ENCODE measurements around the gene SULF2. TPM values are rescaled to one million over a fixed set of nuclear protein-coding genes. Genes with fewer than 3 reads are reported as not detected.

The SULF2 gene
- total RNA-seq, 1 donor from 2014 or later = 72.9 TPM

DNA sequence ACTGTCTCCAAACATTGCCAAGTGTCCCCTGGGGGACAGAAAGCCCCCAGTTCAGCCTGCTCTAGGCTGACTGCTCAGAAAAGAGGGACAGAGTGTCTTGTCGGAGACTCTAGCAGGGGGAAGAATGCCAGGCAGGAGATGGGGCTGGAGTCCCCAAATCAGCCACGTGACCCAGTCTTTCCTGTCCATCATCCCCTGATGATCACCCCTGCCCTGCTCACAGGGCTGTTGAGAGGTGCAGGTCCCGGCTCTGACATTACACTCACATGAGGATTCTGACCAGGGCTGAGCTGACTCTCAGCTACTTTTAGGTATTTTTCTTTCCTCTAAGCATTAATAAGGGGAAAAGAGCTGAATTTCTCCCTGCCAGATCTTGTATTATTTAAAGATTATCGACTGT is 115.8 kb downstream of the SULF2 start:
- no peak for DNase-seq (ENCODE audit: low read depth in 2 of 2)

DNA sequence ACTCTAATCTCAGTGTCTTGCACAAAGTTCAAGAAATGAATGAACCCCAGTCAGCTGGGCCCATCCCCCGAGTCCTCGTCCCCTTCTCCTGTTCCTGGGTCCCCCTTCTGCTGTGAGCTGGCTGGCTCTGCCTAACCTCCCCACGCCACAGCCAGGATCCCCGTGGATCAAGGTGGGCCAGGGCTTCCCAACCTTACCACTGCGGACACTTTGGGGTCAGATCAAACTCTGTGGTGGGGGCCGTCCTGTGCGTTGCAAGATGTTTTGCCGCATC is 116.2 kb downstream of the SULF2 start:
- no peak for DNase-seq (ENCODE audit: low read depth in 2 of 2)

DNA sequence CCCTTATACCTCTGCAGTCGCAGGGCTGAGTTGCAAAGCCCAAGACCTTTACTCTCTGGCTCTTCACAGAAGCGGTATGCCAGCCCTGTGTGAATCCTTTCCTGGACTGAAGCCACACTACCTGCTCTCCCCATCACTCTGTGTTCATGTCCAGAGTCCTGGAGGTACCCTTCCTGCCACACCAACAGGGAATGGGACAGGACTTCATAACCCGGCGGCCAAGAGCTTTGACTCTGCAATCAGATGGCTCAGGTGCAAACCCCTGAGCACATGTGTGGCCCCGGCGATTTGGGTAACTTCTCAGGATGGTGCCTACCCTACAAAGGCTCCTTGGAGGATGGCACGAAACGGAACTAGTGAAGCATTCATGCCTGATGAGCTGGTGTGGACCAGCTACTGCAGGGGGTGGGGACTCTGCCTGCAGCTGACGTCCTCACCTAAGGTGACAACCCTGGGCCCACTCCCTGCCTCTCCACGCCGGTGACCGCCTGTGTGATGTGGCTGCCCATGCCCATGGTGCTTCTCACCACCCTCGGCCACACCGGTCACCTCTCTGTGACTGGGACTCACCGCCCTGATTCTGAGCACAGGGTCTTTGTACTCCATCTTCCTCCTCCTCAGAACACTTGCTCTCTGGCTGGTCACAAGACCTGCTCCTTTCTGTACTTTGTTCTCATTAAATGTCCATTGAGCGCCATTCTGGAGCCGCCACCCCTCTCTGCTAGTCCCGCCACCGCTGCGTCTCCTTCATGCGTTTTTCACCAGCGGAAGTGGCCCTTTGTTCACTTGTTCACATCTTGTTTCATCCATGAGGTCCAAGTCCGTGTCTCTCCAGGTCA is 116.7 kb downstream of the SULF2 start:
- DNase-seq (ENCODE audit: low read depth in 2 of 2) = no peak

DNA sequence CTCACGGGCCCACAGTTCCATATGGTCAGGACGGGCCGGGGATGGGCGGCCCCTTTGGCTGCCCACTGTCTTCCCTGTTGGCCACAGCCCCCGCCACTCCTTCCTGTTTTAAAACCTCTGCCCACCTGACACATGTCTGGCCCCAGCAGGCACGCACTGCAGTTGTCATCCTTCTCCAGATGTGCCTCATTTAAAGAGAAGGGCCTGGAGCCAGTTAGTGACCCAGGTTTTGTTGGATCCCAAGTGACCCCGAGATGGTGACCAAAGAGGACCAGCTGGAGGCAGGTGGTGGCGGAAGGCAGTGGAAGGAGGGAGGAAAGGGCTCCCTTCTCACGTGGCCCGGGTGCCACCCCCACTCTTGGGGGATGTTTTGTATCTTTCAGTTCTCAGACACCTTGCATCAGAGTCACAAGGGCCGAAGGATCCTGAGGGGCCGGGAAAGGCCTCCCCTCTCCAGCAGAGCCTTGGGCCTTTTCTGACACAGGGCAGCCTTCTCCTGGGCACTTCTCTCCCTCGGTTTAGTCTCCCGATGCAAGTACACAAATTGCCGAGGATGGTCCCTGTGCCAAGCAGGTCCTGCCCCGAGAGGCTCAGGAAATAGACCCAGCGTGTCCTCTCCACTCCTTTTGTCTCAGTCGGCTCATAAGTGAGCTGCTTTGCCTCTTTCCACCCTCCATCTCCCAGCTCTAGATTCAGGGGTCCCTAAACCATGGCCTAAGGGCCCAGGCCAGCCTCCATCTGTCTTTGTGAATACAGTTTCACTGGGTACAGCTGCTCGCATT is 117.6 kb downstream of the SULF2 start:
- DNase-seq (ENCODE audit: low read depth in 2 of 2) = peak in 1 of 2 donors; percentile 41

DNA sequence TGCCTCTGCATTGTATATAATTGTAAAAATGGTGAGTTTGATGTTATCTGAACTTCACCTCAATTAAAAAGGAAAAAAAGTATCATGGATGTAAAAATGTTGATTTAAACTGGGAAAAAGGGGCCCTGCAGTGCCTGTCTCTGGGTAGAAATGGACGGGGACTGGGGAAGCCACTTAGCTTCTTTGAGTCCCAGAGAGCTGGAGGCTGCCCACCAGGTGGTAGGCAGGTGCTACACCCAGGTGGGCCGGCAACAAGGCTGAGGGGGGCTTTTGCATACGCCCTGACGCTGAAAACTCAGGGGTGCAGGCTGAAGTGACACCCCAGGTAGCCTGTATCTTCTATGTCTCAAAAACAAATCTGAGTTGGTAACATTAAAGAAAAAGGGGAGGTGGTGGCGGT is 118.2 kb downstream of the SULF2 start:
- DNase-seq (ENCODE audit: low read depth in 2 of 2) = no peak

DNA sequence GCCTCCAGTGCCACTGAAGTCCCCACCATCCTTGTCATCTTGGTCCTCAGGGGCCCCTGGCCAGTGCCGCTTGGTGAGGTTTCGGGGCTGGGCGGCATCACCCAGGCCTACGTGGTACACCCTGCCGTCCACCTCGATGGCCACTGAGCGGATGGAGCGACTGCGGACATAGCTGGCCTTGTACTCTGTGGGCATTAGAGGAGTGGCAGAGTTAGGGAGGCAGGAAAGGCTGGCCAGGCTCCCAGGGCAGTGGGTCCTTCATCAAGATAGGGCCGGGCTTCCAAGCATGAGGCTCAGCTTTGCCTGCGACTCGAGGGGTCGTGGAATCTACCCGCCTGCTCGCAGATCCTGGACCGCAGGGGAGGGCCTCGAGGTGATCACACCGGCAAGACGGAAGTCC is 119.0 kb downstream of the SULF2 start:
- DNase-seq (ENCODE audit: low read depth in 2 of 2) = no peak

DNA sequence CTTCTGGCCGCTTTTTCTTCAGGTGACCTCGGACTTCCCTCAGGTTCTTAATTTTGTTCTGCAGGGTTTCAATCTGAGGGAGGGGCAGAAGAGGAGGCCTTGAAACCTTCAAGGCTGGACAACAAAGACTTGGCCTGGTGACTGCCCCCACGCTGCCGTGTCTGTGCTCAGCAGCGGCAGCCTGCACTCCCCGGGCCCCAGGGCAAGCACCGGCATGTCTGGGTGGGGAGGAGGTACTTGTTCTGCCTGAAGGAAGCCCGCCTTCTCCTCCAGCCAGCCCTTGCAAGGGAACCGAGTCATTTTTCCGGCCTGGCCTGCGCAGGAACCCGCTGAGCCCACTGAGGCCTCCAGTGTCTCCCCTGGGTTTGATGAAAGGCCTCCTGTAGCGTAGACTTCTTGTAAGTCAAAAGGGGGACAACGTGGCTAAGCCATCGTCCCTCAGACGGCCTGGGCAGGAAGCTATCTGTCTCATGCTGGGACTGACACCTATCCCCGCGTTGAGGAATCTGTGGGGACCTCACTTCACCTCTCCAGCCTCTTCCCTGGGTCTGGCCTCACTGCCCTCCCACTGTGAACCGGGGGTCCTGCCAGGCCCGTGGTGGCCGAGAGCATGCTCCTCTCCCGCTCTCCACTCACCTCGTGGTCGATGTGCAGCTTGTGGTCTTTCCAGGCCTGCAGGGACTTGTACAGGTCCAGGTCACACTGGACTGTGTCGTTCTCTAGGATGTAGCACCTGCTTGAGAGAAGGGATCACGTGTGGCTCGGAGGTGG is 119.9 kb downstream of the SULF2 start:
- DNase-seq (ENCODE audit: low read depth in 2 of 2) = no peak

DNA sequence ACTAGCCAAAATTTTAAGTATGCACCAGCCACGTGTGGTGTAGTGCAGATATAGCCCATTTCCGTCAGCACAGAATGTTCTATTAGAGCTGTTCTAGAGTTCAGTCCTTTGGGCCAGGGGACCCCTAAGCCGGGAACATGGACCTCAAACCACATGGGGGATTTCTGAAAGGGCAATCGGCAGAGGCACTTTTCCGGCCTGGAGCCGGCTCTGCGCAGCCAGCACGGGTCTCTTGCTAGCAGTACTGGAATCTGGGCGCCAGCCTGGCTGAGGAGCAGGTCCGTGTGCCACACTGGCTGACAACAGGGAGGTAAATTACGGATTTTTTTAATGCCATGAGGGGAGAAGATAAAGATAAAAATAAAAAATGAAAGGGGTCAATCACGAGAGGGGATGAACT is 120.5 kb downstream of the SULF2 start:
- DNase-seq (ENCODE audit: low read depth in 2 of 2) = no peak

DNA sequence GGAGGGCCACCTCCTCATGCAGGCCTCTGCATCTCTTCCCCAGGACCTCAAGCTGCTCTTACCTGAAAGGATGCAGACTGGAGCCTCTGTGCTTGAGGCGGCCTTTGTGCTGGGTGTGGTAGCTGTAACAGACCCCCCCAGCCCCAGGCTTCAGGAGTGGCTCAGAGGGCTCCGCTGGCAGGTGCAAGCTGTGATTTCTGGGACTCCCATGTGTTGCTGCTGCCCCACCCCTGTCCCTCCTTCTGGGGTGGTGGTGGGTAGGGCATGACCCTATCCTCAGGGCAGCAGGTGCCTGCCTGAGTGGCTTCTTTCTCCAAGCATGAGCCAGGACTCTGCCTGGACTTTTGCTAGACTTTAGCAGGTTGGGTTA is 121.2 kb downstream of the SULF2 start:
- no peak for DNase-seq (ENCODE audit: low read depth in 2 of 2)

DNA sequence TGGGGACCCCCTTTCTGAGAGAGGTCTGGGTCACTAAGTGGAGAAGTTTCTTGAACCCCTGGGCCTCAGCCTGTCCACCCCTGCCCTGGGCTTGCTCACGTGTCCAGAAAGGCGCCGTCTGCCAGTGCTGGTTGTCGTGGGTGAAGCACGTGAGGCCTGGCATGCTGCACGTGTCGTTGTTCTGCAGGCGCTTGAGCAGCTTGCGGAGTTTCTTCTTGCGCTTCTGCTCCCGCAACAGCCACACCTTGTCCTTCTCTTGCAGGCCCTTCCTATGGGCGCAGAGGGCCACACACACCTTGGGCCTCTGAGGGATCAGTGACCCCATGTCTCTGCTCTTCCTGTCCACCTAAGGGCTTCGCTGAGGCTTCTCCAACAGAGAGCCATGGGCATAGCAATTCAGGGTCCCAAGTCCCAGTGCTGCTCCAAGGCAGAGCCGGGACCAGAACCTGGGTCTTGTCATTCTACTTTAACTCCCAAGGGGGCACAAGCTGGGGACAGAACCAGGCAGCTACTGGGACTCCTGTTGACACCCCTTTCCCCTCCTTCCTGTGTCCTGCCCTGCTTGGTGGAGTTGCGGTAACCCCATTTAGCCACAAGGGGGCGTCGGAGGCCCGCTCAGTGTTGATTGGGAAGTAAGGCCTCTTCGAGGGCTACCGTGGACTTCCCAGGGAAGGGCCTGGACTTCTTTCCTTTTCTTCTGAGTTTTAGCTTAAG is 121.8 kb downstream of the SULF2 start:
- peak; percentile 30 to 76 for DNase-seq (ENCODE audit: low read depth in 2 of 2)

DNA sequence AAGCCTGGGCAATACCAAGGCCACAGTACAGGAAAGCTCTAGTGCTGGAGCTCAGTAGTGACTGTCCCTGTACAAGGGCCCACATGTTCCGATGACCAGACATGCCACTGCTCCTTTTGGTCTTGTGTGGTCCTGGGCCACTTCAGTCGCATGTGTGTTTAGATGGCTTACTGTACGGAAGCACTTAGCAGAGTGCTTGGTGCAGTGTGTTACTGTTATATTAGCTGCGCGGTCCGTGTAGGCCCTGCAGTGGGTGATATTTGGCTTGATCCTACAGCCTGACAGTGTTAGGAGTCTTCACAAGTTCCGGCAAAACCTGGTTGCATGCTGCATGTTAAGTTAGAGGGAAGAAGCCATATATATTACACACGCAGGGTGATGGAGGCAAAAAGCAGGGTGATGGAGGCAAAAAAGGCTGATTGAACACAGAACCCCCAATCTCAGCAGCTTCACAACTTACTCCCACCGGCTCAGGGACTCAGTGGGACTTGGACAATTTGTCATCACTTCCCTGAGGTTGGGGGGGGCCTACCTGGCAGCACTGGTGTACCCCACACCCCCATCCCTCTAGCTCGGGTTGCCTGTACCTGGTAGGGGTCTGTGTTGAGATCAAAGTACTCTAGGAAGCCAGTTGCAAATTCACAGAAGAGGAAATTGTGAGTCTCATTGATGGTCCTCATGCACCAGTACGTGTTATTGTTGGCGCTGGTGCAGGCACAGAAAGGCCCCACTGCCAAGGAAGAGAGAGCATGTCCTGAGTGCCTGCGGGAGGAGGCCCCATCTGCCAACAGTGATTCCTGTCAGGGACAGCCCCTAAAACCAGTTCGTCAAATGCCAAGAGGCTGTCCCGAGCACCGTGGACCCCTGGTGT is 122.6 kb downstream of the SULF2 start:
- DNase-seq (ENCODE audit: low read depth in 2 of 2) = peak in 1 of 2 donors; percentile 43

DNA sequence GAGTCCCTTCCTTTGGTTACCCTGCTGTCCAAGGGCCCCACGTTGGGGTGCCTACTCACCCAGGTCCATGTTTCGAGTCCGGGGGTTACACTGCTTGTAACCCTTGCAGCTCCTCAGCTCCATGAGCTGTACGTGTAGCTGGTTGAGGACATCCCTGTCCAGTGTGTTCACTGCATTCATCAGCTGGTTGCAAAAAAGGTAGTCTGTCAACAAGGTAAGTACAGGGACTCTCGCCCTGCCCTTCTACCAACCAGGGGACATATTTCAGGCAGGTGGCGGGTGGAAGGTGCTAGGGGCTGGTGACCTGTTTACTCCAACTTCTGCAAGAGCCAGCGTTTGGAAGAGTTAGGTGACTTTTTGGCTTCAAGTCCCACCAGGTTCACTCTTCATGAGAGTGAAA is 123.6 kb downstream of the SULF2 start:
- no peak for DNase-seq (ENCODE audit: low read depth in 2 of 2)

DNA sequence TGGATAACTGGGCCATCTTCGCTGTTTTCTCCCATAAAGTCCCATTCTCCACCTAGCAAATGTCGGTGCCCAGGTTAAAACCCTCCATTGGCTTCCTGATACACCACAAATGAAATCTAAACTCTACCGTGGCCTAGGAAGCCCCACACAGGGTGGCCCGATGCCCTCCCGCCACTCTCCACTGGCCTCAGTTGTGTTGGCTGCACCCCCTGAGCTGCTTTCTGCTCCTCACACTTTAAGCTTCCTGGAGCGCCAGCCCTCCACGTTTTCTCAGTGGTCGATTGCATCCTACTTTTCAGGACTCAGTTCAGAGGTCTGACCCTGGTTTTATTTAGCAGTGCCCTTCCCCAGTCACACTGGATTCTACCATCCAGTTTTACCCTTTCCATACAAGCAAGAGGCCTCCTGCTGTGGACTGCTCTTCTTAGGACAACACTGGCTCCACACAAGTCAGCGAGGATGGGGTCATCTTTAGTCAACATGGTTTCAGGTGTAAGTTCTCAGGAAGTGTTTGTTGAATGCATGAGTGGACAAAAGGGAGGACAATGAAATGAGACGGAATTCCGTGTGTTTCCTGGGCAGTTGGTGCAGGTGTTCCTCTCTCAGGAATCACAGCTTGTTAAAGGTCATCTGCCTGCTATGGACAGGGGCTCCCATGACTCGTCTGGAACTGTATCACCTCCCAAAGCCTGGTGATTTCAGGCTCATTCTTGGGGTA is 124.1 kb downstream of the SULF2 start:
- peak; percentile 54 to 59 for DNase-seq (ENCODE audit: low read depth in 2 of 2)

DNA sequence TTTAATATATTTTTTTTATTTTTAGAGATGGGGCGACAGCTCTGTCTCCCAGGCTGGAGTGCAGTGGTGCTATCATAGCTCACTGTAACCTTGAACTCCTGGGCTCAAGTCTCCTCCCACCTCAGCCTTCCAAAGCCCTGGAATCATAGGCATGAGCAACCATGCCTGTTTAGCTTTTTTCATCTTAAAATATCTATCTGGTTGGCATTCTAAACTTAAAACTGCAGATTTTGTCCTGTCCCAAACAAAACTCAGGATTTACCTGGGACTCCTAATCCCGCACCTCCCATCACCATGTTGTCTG is 124.7 kb downstream of the SULF2 start:
- DNase-seq (ENCODE audit: low read depth in 2 of 2) = no peak

DNA sequence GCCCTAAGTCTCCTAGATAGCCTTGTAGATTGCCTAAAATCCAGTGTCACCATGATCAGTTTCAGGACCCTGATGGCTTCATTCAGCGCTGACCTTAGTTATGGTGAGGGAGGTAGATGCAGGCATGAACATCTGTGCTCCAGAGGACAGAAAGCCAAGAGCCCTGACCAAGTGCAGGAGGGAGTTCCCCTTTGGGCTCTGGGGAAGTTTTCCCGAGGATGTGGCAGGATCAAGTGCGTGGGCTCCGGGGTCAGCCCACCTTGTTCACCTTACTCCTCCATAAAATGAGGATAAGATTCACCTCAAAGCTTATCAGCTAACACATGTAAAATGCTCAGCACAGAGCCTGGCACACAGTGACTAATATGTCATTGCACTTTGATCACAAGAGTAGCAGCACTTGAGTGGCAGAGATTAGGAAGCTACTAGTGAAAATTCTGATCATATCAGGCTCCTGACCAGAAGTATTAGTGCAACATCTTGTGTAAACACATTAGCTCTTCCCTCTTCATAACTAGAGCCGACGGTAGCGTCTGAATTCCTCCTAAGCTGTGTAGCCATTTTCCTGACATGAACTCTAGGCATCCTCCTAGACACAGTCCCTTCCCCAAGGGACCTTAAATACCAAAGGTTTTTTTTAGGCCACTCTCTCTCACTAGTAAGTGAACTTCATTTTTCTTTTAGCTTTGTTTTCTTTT is 125.2 kb downstream of the SULF2 start:
- DNase-seq (ENCODE audit: low read depth in 2 of 2) = no peak

DNA sequence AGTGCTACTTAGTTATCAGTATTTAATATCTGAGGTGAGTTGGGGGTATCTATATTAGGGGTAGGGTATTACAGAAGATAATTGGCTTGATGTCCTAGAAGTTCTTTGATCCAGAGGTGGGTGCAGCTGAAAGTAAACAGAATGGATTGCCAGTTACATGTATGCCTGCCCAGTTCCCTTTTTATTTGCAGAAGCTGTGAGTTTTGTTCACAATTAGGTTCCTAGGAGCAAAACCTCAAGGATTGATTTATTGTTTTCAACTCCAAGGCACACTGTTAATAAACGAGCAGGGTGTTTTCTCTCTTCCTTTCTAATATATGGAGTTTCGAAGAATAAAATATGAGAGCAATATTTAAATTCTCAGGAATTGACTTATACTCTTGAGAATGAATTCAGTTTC is 129.0 kb downstream of the SULF2 start:
- DNase-seq (ENCODE audit: low read depth in 2 of 2) = no peak

DNA sequence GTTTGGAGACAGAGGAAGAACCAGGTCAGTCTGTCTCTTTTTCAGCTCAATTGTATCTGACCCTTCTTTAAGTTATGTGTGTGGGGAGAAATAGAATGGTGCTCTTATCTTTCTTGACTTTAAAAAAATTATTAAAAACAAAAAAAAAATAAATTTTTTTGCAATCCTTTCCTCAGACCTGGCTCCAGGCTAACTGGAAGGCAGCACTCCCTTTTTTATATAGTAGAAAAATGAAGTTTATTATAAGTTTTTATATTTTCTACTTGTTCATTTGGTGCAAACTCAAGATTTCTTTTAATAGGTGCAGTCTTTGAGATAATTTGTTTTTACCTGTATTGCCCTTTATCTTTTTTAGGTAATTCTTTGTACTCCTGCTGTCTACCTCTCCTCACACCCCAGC is 129.6 kb downstream of the SULF2 start:
- DNase-seq (ENCODE audit: low read depth in 2 of 2) = no peak

DNA sequence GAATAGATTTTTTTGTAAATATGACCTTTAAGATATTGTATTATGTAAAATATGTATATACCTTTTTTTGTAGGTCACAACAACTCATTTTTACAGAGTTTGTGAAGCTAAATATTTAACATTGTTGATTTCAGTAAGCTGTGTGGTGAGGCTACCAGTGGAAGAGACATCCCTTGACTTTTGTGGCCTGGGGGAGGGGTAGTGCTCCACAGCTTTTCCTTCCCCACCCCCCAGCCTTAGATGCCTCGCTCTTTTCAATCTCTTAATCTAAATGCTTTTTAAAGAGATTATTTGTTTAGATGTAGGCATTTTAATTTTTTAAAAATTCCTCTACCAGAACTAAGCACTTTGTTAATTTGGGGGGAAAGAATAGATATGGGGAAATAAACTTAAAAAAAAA is 130.9 kb downstream of the SULF2 start:
- no peak for DNase-seq (ENCODE audit: low read depth in 2 of 2)

DNA sequence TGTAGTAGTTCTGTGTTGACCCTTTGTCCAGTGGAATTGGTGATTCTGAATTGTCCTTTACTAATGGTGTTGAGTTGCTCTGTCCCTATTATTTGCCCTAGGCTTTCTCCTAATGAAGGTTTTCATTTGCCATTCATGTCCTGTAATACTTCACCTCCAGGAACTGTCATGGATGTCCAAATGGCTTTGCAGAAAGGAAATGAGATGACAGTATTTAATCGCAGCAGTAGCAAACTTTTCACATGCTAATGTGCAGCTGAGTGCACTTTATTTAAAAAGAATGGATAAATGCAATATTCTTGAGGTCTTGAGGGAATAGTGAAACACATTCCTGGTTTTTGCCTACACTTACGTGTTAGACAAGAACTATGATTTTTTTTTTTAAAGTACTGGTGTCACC is 131.4 kb downstream of the SULF2 start:
- DNase-seq (ENCODE audit: low read depth in 2 of 2) = no peak

DNA sequence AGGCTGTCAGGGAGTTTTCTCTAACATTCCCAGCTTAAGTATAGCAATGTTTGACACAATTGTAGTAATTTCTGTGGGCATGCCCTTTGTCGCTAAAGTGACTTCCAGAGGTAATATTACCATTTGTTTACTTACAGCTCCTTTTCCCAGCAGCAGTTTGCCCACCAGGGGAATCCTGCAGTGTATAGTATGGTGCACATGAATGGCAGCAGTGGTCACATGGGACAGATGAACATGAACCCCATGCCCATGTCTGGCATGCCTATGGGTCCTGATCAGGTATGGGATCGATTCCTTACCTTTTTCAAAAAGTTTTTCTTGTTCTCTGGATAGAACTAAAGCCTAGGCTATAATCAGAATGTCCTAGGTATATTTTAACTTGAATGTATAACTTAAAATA is 132.5 kb downstream of the SULF2 start:
- DNase-seq (ENCODE audit: low read depth in 2 of 2) = no peak
